Stimulated activated CD4-positive, alpha-beta T cell treated with anti-CD3 and anti-CD28 coated beads, Interleukin-15, amount 100 ng/mL, for 24 hours (primary cell): ENCODE results near the gene AMDHD1.
"Not testable (repeated sequence)": the region's sequence is repeated elsewhere in the genome, so short reads cannot be mapped to it uniquely, and the experiment has no call there.

Experiments used
- DNase-seq: peaks from one replicate; pipeline ENCODE4 v3.0.0-alpha.2; 2020

Gene AMDHD1

DNA sequence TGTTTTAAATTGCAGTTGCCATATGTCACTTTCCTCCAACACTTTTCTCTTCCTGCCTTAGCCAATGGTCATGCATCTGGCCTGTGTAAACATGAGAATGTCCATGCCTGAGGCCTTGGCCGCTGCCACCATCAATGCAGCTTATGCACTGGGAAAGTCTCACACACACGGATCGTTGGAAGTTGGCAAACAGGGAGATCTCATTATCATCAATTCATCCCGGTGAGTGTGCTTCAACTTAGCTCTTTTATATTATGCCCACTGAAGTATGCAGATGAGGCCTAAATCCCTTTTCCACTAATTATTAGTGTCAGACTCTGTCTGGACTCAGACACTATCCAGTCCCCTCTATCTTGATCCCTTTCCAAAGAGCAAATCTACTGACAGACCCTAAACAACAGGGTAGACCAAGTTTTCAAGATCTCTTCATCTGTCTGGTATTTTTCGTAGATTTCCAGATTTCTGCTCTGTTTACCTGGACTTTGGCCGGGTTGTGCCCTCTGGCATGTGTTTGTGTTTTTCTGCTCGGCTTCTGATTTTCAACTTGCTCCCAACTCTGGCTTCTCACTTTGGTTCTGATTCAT is 23.2 kb downstream of the AMDHD1 start:
- DNase-seq: no peak

GRCh38 chr12:95967301-95967700 is 24.2 kb downstream of the AMDHD1 start:
- DNase-seq: no peak

DNA sequence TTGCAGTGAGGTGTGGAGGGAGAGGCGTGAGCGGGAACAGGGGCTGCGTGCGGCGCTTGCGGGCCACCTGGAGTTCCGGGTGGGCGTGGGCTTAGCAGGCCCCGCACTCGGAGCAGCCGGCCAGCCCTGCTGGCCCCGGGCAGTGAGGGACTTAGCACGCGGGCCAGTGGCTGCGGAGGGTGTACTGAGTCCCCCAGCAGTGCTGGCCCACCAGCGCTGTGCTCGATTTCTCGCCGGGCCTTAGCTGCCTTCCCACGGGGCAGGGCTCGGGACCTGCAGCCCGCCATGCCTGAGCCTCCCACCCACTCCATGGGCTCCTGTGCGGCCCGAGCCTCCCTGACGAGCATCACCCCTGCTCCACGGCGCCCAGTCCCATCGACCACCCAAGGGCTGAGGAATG is 26.0 kb downstream of the AMDHD1 start:
- DNase-seq: not testable (repeated sequence)

DNA sequence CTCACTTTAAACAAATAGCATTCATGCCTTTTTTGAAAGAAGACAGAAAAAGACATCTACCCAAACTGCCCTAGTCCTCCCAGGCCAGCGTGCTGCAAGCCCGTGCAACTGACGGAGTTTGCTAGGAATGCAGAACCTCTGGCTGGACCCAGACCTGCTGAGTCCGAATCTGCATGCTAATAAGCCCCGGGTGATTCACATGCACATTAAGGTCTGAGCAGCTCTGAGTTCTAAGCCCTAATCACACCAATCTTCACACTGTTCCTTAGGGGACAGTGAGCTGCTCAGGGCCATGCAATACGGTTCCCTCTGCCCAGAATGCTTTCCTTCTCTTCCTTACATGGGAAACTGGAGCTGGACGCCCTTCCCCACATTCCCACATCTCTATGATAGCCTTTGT is 27.8 kb downstream of the AMDHD1 start:
- no peak for DNase-seq

DNA sequence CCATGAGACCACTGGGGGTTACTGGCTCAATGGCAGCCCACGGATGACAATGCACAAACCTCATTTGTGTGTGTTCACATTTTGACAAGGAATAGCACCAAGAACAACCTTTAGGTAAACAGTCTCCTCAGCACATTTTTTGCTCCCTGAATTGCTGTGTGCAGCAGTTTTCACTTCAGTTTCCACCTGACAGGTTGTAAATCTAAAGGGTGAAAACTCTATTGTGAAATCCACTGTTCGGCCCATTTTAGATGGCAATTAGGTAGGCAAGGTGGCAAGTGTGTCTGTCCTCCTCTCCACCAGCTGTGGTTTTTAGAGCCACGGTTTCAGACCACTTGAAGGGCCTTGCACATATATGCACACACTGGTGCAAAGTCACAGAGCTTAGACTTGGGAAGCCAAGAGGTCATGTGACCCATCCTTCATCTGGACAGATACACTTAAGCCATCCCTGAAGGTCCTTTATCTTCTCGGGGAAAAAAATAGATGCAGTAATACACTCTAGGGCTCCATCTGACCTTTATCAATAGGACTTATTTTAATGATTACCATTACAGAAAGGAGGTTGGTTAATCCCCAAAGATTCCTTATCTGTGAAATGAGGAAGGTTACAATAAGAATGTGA is 29.8 kb downstream of the AMDHD1 start:
- no peak for DNase-seq

DNA sequence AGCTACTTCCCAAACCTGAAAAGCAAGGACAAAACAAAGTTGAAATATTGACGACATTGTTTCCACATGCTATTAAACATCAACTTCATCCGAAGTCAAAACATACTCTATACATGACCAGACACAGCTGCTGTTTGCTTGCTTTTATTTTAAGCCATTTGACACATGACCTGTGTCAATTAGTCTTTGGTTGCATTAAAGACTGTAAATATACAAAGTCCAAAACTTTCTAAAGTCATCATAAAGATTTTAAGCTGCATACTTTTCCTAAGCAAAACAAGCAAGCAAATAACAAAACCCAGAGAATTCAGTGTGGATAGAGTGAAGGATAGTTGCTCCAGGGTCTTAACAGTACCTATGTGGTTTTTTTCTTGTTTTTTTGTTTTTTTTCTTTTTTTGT is 31.2 kb downstream of the AMDHD1 start:
- DNase-seq: no peak

DNA sequence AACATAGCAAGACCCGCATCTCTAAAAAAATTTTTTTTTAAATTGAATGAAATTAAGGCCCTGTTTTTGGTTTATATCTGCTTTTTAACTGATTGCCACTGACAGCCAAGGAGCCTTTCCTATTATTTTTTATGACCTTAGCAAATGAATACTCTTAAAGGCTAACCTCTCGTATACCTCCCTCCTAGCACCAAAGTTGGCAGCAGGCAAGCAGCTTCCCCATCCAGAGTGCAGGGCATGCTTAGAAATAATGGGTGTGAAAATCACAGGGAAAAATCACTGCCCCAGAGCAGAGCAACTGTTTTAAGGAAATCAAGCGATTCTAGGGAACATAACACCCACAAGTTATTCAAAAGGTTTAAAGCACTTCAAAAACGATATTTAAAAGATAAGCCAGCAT is 32.4 kb downstream of the AMDHD1 start:
- no peak for DNase-seq

- no peak for DNase-seq
Measured at GRCh38 chr12:95976416-95976832, 33.3 kb downstream of the AMDHD1 start.

- no peak for DNase-seq
Measured at GRCh38 chr12:95977764-95978305, 34.7 kb downstream of the AMDHD1 start.

GRCh38 chr12:95978351-95978750 is 35.2 kb downstream of the AMDHD1 start:
- no peak for DNase-seq

DNA sequence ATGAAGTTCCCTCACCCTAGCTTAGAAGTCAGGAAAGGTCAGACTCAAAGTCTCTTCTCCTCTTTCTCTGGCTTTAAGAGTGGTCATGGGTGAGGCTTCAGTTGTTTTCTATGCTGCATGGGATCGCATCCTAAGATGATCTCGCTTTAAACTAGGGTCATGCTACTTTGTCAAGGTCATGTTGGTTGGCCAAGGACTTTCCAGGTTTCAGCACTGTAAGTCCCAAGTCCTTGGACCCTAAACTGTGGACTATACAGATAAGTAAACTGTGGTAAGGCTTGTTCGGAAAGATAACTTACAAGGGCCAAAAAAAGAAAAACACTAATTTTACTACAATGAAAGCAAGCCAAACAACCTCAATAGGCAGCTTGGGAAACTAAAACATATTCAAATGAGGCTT is 35.6 kb downstream of the AMDHD1 start:
- no peak for DNase-seq

- no peak for DNase-seq
Measured at GRCh38 chr12:95980437-95980836, 37.3 kb downstream of the AMDHD1 start.

GRCh38 chr12:95982602-95983001 is 39.5 kb downstream of the AMDHD1 start:
- no peak for DNase-seq

GRCh38 chr12:95984682-95985081 is 41.6 kb downstream of the AMDHD1 start:
- no peak for DNase-seq

- DNase-seq: no peak
Measured at GRCh38 chr12:95986635-95987570, 43.8 kb downstream of the AMDHD1 start.

- no peak for DNase-seq
Measured at GRCh38 chr12:95988506-95989275, 45.6 kb downstream of the AMDHD1 start.

DNA sequence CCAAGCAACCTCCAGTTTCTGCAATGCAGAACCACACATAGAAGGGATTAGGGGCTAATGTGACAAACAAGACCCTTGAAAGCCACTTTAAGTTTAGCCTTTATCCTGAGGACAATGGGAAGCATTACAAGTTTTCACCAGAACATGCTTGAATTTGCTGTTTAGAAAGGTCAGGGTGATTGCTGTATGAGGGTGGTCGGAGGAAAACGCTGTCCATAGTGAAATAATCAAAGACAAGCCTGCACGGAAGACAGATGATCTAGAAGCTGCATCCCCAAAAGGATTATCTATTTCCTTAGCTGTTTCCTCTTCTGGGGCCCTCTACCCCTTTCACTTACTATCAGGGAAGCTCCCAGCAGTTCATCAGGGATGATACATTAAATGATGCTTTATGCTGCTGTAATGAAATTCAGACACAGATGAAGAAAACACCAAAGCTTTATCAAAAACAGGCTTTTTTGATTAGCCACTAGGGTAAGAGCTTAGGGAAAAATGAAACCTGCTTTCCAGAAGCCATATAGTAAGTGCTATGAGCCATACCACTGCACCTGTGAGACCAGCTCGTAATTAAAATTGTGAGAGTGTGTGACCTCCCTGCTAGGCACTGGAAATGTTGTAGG is 46.5 kb downstream of the AMDHD1 start:
- DNase-seq: no peak

DNA sequence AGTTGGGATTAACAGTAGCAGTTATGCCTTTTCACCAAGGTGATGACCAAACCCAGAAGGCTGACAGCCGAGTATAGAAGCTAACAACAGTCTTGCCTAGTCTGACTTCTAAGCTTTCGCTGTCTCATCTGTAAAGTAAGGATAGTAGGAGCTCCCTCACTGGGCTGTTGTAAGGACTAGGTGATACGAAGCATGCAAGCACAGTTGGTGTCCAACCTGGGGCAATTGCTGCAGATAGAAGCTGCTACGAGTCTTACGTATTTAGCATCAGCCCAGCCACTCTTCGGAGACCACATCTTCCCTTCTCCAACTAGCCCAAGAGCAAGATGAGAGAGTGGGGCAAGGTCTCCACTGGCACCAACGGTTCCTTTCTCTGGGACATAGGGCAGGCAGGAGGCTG is 47.0 kb downstream of the AMDHD1 start:
- no peak for DNase-seq

- no peak for DNase-seq
Measured at GRCh38 chr12:95993907-95994306, 50.8 kb downstream of the AMDHD1 start.

GRCh38 chr12:95994476-95994875 is 51.3 kb downstream of the AMDHD1 start:
- no peak for DNase-seq

GRCh38 chr12:95995238-95996031 is 52.3 kb downstream of the AMDHD1 start:
- DNase-seq: no peak
